GM18858 (cell line): ENCODE data around the gene LGALS9B.
"Not testable (repeated sequence)": the region's sequence is repeated elsewhere in the genome, so short reads cannot be mapped to it uniquely, and the experiment has no call there.

Source experiments
- ATAC-seq: cut with Tn5 transposase; IDR thresholded peaks from one replicate; pipeline ENCODE4 v1.9.1; 2021; ENCODE audit not compliant: unreplicated experiment

The LGALS9B gene

DNA sequence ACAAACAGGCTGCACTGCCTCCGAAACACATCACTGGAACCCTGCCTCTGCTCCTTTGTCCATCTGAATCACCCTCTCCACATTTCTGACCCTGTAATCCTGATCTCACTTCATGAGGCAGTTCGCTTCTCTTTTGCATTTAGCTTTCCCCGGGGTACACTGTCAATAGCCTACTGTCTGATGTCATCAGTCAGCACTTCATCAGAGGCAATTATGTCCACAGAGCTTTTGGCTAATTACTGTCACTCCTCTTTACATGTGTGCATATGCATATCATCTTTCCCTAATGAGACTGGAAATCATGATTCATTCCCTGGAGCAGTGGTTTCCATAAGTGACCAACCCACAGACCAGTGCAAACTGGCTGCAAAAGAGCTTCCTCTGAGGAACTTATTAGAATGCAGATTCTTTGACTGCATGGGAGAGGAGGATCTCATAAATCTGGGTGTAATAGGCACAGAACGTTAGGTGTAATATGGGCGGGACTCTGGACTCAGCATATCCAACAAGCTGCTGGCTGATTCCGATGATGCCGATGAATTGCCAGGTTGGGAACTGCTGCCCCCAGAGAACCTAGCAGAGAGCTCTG lies 49.8 kb downstream of the LGALS9B start:
- not testable (repeated sequence) for ATAC-seq

DNA sequence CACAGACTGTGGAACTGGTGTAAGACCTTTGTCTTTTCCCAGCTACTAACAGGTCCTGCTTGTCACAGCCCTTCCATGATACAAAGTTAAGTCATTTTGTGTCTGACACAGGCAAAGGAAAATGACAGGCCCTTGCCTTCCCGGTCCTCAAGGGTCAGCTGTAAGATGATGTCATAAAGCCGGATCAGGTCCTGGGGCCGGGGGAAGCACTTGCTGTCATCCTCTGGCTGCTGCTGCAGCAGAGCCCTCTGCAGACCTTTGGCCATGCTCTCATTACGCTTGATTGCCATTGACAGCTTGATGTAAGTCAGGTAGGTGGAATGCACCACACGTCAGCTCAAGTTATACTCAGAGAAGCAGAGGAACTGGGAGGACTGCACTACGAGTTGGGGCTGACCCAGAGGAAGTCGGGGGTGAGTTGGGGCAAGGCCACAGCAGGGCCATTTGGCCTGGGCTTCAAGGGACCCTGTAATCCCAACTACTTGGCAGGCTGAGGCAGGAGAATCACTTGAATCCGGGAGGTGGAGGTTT lies 50.9 kb downstream of the LGALS9B start:
- ATAC-seq, result not testable (repeated sequence)

DNA sequence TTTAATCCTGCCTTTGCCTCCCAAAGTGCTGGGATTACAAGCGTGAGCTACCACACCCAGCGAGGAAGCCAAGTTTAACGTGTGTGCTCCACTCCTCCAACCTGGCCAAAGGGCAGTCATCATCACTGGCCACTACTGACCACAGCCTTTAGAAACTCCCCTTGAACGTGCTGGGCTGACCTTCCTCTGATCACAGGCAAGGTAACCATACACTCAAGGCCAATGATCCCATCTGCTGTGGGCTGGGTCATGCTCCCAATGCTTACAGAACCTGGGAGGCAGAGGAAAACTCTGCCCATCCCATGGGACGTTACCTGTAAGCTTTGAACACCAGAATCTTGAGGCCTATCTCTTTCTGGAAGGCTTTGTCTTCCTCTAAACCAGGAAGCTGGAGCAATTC lies 51.9 kb downstream of the LGALS9B start:
- not testable (repeated sequence) for ATAC-seq

DNA sequence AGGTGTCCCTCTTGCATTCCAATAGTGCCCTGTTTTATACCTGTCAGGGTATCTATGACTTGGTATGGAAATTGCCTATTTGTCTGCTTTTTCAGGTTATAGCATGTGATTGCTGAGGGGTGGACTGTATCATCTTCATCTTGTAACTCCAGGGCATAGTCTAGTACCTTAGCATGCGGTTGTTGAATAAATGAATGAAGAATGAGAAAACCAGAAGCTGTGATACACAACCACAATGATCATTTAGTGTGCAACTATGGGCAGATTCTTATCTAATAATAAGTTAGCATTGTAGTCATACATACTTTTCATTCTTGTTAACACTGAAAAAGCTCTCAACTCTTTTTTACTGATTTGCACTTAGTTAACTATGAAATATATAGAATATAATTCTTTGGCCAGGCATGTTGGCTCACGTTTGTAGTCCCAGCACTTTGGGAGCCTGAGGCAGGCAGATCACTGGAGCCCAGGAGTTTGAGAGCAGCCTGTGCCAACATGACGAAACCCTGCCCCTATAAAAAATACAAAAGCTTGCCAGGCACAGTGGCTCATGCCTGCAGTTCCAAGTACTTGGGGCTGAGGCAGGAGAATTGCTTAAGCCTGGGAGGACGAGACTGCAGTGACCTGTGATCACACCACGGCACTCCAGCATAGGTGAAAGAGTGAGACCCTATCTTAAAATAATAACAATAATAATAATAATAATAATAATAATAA lies 65.9 kb downstream of the LGALS9B start:
- ATAC-seq, result not testable (repeated sequence)

DNA sequence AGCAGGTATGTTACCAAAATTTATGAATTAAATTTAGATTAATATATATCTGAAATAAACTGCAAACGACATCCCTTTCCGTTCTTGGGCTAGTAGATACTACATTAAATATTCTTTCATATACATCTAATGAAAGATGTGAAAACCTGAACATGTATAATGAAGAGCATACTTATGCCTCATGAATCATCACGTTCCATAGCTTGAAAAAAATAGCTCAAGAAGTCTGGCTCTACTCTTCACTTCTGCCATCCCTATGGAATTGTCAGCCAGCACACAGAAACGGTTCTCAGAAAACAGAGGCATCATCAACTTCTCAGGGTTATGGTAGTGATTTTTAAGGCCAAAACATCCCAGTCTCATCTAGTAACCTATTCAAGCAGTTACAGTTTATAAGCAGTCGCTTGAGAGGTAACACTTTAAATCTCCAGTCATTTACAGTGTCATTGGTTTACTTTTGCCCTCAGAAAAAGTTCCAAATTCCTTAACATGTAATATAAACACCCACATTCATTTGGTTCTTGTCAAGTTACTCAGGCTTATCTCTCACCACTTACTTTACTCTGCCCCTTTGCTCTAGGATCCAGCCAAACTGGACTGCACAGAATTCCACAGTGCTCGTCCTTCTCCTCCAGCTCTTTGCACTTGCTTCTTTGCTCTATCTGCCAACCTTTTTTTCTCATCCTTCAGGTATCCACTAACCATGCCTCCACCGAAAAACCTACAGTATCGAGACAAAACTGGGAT lies 66.6 kb downstream of the LGALS9B start:
- ATAC-seq, result not testable (repeated sequence)
